ENCODE data around the gene ZNF511.

DNA sequence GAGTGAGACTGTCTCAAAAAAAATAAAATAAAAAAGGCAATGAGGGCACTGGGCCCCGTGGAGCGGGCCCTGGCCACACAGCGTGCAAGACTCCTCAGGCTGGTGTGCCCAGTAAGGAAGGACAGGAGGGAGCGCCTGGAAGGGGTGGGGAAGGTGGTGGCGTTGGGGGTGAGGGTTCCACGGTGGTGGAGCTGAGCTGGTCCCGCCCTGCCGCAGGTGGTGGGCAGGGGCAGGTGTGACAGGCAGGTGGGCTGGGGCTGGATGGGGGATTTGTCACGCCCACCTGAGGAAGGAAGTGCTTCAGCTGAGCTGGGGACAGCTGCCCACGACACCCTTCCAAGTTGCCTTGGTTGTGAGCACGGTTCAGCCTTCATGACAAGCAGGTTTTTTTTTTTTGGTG lies 37.7 kb downstream of the ZNF511 start:
- TF ChIP-seq, protein P1, sequence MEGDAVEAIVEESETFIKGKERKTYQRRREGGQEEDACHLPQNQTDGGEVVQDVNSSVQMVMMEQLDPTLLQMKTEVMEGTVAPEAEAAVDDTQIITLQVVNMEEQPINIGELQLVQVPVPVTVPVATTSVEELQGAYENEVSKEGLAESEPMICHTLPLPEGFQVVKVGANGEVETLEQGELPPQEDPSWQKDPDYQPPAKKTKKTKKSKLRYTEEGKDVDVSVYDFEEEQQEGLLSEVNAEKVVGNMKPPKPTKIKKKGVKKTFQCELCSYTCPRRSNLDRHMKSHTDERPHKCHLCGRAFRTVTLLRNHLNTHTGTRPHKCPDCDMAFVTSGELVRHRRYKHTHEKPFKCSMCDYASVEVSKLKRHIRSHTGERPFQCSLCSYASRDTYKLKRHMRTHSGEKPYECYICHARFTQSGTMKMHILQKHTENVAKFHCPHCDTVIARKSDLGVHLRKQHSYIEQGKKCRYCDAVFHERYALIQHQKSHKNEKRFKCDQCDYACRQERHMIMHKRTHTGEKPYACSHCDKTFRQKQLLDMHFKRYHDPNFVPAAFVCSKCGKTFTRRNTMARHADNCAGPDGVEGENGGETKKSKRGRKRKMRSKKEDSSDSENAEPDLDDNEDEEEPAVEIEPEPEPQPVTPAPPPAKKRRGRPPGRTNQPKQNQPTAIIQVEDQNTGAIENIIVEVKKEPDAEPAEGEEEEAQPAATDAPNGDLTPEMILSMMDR (IDR thresholded peaks at IDR 0.05; ENCODE audit: low read depth, low read length, missing input control), result no peak
- TF ChIP-seq RAD21 (IDR thresholded peaks at IDR 0.05) (no peak), JUND (IDR thresholded peaks at IDR 0.05) (no peak), YY1 (IDR thresholded peaks at IDR 0.05) (no peak), RXRA (IDR thresholded peaks at IDR 0.05) (no peak)
- TF ChIP-seq, protein P2, sequence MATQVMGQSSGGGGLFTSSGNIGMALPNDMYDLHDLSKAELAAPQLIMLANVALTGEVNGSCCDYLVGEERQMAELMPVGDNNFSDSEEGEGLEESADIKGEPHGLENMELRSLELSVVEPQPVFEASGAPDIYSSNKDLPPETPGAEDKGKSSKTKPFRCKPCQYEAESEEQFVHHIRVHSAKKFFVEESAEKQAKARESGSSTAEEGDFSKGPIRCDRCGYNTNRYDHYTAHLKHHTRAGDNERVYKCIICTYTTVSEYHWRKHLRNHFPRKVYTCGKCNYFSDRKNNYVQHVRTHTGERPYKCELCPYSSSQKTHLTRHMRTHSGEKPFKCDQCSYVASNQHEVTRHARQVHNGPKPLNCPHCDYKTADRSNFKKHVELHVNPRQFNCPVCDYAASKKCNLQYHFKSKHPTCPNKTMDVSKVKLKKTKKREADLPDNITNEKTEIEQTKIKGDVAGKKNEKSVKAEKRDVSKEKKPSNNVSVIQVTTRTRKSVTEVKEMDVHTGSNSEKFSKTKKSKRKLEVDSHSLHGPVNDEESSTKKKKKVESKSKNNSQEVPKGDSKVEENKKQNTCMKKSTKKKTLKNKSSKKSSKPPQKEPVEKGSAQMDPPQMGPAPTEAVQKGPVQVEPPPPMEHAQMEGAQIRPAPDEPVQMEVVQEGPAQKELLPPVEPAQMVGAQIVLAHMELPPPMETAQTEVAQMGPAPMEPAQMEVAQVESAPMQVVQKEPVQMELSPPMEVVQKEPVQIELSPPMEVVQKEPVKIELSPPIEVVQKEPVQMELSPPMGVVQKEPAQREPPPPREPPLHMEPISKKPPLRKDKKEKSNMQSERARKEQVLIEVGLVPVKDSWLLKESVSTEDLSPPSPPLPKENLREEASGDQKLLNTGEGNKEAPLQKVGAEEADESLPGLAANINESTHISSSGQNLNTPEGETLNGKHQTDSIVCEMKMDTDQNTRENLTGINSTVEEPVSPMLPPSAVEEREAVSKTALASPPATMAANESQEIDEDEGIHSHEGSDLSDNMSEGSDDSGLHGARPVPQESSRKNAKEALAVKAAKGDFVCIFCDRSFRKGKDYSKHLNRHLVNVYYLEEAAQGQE (IDR thresholded peaks at IDR 0.05), result no peak
- TF ChIP-seq, protein P3, sequence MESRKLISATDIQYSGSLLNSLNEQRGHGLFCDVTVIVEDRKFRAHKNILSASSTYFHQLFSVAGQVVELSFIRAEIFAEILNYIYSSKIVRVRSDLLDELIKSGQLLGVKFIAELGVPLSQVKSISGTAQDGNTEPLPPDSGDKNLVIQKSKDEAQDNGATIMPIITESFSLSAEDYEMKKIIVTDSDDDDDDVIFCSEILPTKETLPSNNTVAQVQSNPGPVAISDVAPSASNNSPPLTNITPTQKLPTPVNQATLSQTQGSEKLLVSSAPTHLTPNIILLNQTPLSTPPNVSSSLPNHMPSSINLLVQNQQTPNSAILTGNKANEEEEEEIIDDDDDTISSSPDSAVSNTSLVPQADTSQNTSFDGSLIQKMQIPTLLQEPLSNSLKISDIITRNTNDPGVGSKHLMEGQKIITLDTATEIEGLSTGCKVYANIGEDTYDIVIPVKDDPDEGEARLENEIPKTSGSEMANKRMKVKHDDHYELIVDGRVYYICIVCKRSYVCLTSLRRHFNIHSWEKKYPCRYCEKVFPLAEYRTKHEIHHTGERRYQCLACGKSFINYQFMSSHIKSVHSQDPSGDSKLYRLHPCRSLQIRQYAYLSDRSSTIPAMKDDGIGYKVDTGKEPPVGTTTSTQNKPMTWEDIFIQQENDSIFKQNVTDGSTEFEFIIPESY (IDR thresholded peaks at IDR 0.05), result no peak
